ENCODE results near the gene HAND1.
A peak's percentile ranks its signal among the peaks of the same experiment; 100 is the strongest.

HAND1 gene

DNA sequence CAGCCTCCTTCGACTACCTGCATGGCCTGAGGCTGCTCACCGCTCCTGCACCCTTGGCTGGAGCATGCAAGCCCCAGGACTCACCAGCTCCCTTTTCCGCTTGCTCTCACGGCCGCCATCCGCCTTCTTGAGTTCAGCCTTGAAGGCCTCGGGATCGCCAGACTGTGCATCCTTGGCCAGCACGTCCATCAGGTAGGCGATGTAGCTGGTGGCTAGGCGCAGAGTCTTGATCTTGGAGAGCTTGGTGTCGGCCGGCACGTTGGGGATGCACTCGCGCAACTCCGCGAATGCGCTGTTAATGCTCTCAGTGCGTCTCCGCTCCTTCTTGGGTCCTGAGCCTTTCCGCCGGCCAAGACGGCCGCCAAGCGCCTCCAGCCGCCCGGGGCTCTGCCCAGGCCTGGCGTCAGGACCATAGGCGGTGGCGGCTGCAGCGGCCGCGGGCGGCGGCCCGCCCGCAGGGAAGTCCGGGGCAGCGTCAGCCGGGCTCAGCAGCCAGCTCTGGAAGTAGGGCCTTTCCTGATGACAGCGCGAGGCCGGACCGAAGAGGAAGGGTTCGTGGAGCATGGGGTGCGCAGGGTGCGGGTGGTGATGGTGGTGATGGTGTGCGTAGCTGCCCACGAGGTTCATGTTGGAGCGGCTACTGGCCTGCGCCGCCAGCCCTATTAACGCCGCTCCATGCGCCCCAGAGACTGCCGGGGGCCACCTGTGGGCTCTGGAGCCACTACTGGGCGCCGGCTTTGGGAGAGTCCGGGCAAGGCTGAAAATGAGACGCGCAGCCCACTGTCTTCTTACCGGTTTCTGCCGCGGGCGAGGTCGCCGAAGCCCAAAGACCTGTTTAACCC is 424 bp downstream of the HAND1 start:
- no peak for DNase-seq

DNA sequence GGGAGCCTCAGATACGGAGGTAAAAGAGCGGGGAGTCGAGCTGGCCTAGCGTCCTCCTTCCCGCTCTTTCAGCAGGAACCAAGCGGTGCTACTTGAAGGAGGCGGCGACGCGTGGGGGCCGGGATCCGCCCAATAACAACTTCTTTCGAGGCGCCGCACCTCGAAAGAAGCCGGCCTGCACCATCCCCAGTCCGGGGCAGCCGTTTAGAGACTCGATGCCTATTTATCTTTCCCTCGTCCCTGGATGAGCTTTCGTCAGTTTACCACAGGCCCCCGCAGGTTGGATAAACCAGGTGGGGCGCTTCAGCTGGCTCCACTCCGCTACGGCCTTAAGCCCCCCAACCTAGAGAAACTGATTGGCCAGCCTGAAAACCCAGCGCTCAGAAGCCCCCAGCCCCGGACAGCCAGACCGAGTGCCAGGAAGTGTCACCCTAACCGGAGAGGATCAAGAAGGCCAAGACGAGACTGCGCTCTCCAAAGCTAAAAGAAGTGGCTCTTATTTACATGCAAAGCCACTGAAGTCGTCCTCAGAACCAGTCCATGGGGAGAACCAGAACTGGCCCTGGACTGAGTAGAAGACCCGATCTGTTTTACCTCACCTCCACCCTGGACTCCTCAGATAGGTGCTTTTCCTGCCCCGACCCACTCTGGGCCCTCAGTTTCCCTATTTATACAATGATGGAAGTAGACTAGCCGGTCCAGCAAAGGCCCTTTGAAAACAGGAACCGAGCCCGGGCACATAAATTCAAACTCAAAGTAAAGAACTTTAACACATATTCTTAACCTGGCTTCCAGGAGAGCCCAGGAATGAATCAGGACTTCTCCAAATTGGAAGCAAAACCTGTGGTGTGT is 1.4 kb downstream of the HAND1 start:
- DNase-seq, result no peak

DNA sequence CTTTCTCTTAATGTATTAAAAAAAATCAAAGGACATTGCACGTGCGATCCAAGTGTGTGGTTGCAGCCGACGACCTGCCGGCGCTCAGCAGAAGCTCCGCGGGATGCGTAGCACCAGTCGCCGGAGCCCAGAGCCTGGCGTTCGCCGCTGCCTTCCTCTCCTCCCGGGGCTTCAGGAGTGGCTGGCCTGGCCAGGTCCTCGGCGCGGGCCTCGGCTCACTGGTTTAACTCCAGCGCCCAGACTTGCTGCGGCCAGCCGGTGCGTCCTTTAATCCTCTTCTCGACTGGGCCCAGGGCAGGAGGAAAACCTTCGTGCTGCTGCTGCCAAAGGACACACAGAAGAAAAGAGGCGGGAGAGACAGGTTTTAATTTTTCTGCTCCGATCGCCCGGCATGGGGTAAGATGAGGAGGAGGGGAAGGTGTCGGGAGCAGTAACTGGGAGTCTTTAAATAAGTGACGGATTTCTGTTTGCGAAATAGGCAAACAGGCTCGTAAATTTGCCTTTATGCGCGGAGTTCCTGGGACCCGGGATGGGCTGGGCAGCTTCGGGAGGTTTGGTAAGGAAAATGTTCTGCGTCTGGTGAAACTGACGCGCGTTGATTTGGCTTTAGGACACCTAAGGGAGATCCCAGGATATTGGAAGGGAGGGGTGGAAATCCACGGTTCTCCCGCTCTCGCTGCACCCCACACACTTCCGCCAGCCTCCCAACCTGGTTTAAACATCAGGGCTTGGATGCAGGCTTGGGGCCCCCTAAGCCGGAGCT is 2.3 kb downstream of the HAND1 start:
- no peak for DNase-seq

DNA sequence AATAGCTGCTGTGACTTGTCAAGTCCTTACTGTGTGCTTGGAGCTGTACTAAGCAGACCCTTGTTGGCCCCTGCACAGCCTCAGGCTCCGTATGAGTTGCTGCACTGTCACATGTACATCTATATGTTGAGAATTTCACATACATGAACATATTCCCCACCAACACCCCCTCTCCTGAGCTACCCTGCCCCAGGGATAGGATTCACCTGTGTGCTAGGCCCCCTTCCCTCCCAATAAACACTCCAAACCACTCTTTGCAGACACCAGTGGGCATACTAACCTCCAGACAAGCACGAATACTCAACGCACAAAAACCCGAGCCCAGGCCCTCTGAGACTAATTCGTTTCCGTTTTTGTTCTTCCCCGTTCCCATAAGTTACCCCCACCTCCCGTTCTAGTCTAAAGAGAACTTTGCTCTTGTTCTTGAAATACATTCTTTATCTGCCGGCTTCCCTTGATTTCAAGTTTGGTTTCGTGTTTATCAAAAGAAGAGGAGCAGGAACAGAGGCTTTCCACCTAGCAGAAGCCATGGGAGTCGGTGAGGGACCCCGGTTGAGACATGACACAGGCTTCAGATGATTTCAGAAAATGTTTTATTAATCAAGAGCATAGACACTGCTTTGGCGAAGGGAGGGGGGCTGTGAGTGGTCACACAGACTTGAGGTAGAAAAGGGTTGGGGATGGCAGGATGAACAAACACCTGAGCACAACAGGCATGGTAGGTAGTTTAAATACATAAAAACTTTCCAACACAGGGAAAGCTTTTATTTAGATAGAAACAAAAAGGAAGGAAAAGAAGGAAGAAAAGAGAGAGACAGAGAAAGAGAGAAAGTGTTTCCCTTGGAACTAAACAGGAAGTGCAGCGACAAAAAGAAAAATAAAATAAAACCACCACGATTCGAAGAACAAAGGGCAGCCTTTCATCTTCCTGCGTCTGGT is 3.4 kb downstream of the HAND1 start:
- no peak for DNase-seq

DNA sequence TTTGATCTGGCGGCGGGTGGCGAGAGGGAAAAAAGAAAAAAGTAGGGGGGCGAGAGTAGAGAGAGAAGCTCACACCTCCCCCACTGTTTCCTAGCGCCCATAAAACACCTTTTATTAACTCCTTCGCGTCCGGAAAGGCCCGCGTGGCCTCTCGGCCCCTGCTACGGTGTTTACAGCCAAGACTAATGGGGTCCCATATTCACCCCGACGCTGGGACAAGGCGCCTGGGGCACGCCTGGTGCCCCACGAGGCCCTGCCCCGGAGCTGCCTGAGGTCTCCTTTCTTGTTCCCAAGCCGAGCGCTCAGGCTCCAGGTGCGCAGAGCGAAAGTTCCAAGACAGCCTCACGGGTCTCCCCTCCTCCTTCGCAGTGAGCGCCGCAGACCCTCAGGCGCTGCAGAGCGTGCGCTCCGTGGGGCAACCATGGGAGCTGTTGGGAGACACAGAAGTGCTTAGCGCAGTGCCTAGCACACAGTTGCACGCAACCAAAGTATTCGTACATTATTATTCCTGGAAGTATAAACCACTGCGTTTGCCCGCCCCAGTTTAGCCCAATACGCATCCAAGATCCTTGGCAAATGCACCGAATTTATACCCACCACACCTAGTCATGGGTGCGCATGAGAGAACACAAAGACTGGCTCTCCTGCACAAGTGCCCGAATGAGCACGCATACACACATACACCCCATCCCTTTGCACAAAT is 4.3 kb downstream of the HAND1 start:
- DNase-seq, result no peak

DNA sequence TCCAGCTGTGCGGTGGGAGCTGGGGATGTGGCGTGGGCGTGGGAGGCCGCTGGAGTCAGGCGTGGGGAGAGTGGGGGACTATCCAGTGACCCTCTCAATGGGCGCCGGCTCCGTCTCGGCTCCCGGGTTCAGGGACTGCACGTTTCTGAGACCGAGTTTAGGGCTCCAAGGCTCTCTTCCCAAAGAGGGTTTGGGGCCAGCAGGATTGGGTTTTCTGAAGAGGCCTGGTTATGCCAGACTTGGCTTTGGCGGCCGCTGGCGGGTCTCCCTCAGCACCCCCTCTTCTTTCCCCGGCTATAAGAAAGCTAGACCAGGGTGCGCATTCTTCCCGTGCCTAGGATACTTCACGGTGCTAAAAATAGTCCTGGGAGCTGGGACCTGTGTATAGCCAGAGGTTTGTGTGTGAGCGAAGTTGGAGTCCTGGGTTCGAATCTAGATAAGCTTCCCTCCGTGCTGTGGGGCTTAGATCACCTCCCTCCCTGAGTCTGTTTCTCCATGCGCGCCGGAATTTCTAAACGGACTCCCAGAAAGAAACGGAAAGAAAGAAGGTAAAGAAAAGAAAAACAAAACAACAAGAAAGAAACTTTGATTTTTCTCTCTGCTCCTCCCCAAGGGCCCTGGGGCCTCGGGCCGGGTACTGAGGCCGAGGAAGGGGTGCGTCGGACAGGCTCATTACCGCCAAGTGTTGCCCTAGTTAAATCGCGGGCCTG is 5.0 kb downstream of the HAND1 start:
- no peak for DNase-seq

DNA sequence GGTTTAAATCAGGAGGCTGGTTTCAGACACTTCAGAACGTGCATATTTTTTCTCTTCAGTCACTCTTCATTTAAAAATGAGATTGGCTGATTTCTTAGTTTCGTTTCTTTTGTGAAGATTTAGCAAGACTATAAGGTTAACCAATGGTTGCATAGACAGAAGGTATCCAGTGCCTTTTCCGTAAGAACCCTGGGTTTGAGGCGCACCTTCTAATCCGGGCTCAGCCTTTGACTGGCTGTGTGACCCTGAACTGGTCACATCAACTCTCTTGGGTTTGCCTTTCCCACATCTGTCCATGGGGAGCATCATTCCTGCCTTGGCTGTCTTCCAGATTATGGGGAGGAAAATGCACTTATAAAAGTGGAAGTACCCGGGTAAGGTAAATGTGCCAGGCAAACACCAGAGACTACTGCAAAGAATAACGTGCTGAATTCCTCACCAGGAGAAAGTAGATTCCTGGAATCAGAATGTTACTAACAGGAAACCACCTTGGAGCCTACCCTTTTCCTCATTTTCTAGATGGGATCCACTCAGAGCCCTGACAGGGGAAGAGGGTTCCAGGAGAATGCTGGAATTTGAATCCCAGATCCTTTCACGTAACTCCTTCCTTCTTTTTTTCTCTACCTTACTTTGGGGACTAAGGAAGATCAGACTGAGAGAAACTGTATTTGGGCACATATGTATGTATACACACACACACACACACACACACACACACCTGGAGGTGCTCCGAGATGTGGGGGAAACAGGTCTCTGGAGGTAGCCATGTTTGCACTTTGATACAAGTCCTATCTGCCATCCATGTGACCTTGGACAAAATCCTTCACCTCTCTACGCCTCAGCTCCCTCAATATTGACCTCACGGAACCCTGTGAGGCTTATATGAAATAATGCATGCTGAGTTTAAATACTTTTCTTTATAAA is 6.8 kb downstream of the HAND1 start:
- no peak for DNase-seq

DNA sequence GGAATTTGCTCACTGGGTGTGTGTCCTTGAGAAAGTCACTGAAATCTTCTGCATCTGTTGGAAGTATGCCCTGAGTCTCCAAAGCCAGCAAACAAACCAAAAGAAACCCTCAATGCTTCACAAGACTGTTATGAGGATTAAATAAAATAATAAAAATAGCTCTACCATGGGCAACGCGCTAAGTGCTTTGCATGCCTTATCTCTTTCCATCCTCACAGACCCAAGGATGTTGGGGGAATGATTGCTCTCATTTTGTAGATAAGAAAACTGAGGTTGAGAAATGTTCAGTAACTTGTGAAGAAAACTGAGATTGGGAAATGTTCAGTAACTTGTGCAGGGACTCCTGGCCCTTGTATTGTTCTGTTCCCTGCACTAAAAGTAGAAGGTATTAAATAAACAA is 7.9 kb downstream of the HAND1 start:
- no peak for DNase-seq

DNA sequence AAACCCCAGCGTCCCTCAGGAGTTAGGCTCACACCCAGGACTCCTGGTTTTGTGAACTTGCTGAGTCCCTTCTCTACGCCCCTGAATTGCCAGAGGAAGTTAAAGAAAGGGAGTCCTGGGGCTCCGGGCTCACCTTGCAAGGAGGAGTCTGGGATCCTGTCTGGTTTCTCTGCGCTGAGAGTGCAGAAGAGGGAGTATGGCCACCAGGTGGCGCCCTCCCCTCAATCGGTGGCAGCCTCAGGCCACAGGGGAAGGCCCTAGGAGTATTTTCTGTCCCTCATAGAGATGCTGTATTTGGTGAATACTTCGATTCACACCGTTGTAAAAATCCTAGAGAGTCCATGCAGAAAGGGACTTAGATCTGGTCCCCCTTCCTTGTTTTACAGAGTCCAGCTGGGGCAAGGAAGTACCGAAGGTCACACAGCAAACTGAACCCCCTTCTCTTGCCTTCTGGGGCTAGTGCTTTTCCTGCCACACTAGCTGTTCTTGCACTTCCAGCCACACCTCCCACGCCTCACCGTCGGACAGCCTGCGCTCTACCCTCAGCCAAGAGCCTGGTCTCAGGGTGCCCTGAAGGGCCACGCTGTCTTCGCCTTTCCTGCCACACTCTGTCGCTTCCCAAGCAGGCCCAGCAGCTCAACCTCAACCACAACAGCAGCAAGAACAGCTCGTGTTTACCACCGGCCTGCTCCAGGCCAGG is 10.2 kb downstream of the HAND1 start:
- peak; percentile 45 to 69 for DNase-seq

DNA sequence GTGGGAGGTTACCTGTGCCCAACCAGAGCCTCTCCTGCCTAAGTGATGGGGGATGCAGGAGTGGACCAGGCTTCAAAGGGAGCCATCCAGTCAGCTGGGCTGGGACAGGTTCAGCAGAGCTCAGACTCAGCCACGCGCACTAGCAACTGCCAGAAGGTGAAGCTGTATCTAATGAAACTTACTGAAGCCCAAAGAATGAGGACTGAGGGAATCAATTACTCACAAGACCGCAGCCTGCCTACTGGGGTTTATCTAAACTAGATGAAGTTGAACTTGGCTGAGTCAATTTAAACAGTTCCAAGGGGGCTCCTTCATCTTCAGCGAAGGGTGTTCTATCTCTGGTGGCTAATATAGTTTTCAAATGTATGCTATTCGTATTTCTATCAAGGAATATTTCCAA is 11.4 kb downstream of the HAND1 start:
- DNase-seq, result no peak

DNA sequence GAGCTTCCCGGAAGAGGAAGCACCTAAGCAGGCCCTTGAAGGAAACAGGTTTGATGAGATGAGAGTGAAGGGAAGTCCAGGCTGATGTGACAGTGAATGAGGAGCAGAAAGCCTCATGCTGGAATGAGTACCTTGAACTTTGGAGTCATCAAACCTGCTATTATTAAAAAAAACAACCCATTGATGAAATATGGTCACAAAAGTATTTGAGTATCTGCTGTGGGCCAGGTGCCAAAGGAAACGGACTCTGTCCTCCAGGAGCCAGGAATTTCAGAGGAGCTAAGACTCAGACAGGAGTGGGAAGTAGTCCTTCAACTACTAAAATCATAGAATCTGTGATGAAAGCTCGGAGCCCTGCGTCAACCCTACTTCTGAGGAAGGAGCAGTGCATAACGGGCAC is 11.9 kb downstream of the HAND1 start:
- no peak for DNase-seq

DNA sequence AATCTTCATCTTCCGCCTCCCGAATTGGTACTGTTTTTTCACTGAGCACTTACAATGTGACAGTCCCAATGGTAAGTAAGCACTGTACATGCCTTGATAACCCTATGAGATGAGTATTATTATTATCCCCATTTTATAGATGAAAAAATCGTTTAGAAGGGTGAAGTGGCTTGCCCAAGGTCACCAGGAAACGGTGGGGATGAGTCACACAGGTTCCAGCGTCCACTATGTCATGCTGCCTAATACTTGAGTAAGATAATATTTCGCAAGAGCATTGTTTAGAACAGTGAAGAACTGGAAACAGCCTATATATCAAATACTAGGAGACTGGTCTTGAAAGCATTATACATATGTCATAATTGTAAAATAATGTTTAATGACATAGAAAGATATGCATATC is 12.9 kb downstream of the HAND1 start:
- DNase-seq, result peak in 1 of 2 donors; percentile 30

DNA sequence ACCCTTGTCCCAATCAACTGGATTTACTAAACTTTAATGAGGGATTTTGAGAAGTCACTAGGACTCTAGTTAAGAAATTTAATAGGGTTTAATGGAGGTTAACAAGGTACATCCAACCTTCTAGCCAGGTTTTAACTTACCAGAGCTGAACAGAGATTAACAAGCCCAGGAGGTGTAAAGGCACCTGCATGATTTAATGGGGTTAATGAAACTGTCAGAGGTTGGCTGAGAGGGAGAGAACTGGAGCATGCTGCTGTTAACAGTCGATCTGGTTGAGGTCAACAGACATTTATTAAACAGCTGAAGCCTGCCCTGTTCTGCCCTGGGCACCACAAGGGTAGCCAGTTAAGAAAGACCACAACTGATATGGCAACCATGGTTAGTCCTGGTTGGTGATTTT is 13.6 kb downstream of the HAND1 start:
- no peak for DNase-seq

DNA sequence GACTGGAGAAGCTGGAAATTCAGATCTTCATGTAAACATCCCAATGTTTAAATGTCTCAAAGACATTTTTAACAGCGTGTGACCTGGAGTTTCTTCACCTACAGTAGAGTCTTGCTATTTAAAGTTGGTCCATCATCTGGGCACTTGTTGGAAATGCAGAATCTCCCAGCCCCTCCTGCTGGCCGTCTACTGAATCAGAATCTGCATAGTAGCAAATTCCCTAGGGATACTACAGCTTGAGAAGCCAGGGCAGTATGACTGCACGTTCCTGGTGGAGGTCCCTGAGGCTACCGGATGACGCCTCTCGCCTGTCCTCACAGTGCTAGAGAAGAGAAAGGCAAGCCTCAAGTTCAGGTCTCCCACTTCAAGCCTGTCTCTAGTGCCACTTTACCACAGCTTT is 16.5 kb downstream of the HAND1 start:
- DNase-seq, result no peak

DNA sequence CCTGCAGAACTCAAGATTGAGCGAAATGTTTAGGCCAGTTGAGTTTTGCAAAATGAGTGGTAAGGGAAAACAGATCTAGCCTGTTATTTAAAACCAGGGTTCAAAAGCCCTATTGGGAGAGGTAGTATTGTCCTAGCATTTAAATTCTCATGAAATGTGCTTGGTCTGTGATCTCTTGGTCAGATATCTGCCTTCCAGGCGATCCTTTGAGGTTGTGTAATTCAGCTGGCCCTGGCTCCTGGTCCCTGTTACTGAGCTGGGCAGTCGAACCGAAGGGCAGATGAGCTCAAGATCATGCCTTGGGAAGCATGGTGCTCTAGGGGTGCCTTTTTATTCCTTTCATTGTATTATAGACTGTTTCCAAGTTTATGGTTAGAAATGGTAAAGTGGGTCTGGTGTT is 17.9 kb downstream of the HAND1 start:
- DNase-seq, result no peak

DNA sequence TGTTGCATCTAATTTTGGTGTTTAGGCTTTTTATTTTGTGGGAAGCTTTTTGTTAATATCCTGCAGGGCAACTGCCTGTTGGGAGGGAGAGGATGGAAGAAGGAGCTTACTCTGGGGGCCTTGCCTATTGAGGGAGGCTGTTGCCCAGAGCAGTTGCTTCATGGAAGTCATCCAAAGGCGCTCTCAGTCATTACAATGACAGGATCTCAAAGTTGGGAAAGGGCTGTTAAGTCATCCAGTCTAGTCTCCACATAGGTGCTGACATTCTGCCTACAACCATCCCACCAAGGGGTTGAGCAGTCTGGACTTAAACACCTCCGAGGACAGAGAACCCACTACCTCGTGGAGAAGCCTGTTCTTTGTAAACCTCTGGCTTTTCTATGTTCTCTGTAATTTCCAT is 19.0 kb downstream of the HAND1 start:
- DNase-seq, result no peak

DNA sequence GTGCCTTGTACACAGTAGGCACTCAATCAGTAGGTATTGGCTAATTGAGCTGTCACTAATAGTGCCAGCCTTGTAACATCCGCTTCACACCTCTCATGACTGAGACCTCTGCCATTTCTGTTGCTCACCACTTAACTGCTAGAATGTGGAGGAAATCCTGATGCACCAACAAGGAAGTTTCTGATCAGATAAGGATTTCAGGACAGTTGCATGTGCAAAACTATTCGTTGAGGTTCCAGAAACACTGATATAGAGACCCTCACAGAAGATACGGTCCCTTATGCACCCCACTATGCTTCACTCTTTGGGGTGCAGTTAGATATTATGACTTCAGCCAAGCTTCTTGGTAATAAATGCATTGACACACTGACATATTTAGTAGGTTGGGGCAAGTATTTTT is 21.5 kb downstream of the HAND1 start:
- no peak for DNase-seq

DNA sequence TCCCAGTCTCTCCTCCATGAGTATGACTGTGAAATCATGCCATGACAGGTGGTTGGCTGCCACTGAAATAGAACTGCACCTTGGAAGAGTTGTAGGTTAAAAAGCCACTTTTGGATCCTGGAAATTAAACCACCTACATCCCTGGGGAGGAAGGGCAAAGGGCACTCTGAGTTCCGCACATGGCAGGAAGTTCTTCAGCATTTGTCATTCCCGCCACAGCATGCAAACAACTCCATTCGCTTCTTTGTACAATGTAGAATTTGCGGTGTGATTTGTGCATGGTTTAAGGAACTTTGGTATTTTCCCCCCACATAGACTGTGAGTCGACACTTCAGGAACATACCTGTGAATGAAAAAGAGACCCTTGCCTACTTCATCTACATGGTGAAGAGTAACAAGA is 22.4 kb downstream of the HAND1 start:
- no peak for DNase-seq

DNA sequence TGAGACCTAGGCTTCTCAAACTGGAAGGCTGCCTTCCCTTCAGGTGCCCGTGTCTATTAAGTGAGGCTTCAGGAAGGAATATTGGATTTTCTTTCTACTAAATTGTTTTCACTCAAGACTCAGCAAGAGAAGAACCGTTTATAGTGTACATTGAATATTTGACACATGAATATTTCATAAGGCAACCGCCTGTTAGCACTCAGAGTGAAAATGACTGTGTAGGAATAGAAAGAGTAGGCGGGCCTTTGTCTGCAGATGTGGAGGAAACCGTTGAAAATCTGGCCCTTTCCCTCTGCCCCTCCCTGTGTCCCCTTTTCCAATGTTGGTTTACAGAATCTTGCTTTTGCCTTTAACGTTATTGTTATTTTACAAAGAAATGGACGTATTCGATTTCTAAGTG is 26.1 kb downstream of the HAND1 start:
- no peak for DNase-seq
